K562 treated with DMSO at 1 percent for 48 hours (cell line): ENCODE results near the gene SYT17. TPM values are rescaled to one million over a fixed set of nuclear protein-coding genes. Genes with fewer than 3 reads are reported as not detected.

Experiments
- total RNA-seq: library from RNA; unstranded; fragments of 300-600 nt; gene quantifications from 2 replicates; pipeline ENCODE4 v1.2.3, GENCODE V29; 2022; ENCODE audit warnings: low replicate concordance; ENCODE audit errors: extremely low read depth

The SYT17 gene
- not detected in 2 replicates for total RNA-seq

DNA sequence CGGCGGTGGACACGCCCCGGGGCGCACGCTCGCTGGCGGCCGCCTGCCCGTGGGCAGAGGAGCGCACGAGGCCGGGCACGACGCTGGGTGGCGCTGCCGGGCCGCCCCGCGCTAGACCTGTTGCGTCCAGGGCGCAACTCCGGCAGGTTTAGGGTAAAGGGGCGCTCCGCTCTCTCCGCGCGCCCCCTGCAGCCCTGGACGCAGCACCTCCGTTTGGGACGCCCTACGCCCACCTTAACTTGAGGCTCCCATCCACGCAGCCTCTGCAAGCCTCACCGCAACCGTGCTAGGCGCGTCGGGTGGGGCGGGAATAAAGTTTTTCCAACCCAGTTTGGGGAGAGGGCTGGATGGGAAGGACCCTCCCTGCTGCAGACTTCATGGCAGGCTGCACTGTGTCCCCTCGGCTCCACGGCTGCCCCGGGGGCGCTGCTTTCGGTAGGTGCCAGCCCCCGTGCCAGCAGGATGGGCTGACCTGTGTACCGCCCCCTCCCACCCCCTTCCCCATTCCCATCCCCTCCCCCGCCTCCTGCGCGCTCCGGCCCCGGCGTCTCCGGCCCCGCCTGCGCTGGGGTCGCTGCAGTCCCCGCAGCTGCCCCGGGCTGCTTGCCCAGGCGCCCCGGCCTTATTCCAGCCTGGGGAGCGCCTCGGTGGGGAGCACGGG lies at the start of gene SYT17:
TSS of gene SYT17 (plus strand) at position 531 of the 661 bp plus-strand sequence. CDS start 407 bp downstream, outside the sequence.

GRCh38 chr16:19285431-19285830 lies 117.4 kb downstream of the SYT17 start, which contains the start of gene CLEC19A:
Gene CLEC19A (plus strand): TSS chr16:19285731. CDS start chr16:19285852, 121 bp downstream.

Other genes with a start within 250 kb of the SYT17 start
- not detected in 2 replicates for gene SMG1, start 241.8 kb upstream of the SYT17 start, total RNA-seq
- gene TMC7, start 184.3 kb upstream of the SYT17 start, total RNA-seq = not detected in 2 replicates
- gene COQ7, start 100.6 kb upstream of the SYT17 start, total RNA-seq = not detected in 2 replicates
- gene ITPRIPL2, start 54.3 kb upstream of the SYT17 start, total RNA-seq = not detected in 2 replicates
- gene CLEC19A, start 117.5 kb downstream of the SYT17 start, total RNA-seq = not detected in 2 replicates
- not detected in 2 replicates for gene TMC5, start 249.6 kb downstream of the SYT17 start, total RNA-seq